ENCODE results near the gene MEGF11. TPM values are rescaled to one million over a fixed set of nuclear protein-coding genes. Genes with fewer than 3 reads are reported as not detected.

The MEGF11 gene
- total and polyA plus RNA-seq, 7 donors, result 0.04 to 0.05 TPM; not detected in 5

DNA sequence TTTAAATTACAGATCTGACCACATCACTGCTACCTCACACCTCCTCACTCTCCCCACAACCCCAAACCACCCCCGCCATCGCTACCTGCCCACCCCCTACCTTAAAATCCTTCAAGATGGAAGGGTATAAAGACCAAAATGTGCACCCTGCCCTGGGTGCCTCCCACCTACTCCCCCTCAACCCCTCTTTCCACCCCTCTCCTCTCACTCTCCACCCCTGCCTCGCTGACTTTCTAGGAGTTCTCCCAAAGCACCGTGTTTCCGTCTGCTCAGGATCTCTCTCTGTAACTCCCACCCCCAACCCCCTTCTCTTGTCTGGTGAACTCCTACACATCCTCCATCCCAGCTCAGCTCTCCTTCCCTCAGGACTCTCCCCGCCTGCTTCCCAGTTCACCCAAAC, 69.1 kb downstream of the MEGF11 start:
- ATAC-seq (no peak), DNase-seq (no peak)
- Histone ChIP-seq H3K27me3 (ENCODE audit: insufficient read depth in 3 of 3, low read length in 2 of 3) (peaks cover 0 to 44% (median 9%) of the 10 kb centered on the region in 3 donors), H3K4me3 (no peak overlapping the region), H3K9me3 (no peaks in the 10 kb centered on the region), H3K4me1 (no peaks in the 10 kb centered on the region), H3K36me3 (ENCODE audit: insufficient read depth in 1 of 2, low read depth in 1 of 2) (no peaks in the 10 kb centered on the region), H3K27ac (no peak overlapping the region)
- intact Hi-C loops (cut with DNase I), result loop anchor here in 1 of 2 donors (10.0 kb wide), 1 partner anchor 200 kb away; no protein-coding TSS in a partner anchor
- 58 to 61% (median 61%) methylated on average over 6 of the region's 6 CpGs for WGBS, 3 donors
- TF ChIP-seq, protein P1, sequence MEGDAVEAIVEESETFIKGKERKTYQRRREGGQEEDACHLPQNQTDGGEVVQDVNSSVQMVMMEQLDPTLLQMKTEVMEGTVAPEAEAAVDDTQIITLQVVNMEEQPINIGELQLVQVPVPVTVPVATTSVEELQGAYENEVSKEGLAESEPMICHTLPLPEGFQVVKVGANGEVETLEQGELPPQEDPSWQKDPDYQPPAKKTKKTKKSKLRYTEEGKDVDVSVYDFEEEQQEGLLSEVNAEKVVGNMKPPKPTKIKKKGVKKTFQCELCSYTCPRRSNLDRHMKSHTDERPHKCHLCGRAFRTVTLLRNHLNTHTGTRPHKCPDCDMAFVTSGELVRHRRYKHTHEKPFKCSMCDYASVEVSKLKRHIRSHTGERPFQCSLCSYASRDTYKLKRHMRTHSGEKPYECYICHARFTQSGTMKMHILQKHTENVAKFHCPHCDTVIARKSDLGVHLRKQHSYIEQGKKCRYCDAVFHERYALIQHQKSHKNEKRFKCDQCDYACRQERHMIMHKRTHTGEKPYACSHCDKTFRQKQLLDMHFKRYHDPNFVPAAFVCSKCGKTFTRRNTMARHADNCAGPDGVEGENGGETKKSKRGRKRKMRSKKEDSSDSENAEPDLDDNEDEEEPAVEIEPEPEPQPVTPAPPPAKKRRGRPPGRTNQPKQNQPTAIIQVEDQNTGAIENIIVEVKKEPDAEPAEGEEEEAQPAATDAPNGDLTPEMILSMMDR (IDR thresholded peaks at IDR 0.05), result no peak

DNA sequence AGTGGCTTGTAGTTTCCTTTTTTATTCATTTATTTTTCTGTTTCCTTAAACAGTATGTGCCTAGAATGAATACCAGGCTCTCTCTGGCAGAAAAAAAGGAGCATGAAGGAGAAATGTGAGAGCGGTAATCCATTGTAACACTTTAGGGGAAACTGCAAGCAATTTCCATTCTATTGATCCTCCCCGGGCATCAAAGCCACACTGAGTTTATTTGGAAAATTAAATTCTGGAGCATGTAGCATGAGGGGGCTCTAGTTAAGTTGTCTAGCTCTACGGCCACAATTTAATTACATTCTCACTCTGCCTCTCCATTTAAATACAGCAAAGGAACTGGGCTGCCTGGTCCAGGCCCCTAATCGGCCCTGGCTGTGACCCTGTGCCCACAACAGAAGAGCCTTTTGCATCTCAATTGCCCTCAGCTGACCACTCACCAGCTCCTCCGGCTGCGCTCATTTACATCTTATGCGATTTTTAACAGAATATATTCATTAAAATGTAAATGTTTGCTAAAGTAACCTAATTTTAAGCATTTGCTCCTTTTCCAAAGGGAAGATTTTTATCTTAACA, 72.9 kb downstream of the MEGF11 start:
- H3K27me3 ChIP-seq (ENCODE audit: insufficient read depth in 3 of 3, low read length in 2 of 3), result peaks cover 0 to 26% (median 5%) of the 10 kb centered on the region in 3 donors
- TF ChIP-seq, protein P1 (IDR thresholded peaks at IDR 0.05), result no peak
- intact Hi-C loops (cut with DNase I), result loop anchor here in 1 of 2 donors (10.0 kb wide), 1 partner anchor 196 kb away; no protein-coding TSS in a partner anchor

GRCh38 chr15:66178531-66178910, 75.0 kb downstream of the MEGF11 start:
- TF ChIP-seq, protein P1 (IDR thresholded peaks at IDR 0.05), result no peak

More for the DNA sequence above, 72.9 kb downstream of the MEGF11 start:
- 84 to 89% (median 88%) methylated on average over 7 of the region's 7 CpGs for WGBS, 3 donors
- Histone ChIP-seq H3K9me3 (no peaks in the 10 kb centered on the region), H3K27ac (no peak overlapping the region), H3K4me1 (no peaks in the 10 kb centered on the region), H3K4me3 (no peak overlapping the region), H3K36me3 (ENCODE audit: insufficient read depth in 1 of 2, low read depth in 1 of 2) (no peaks in the 10 kb centered on the region)
- no peak for ATAC-seq
- no peak for DNase-seq

GRCh38 chr15:66172324-66172980, 81.1 kb downstream of the MEGF11 start:
- H3K27me3 ChIP-seq (ENCODE audit: insufficient read depth in 3 of 3, low read length in 2 of 3), result peaks cover 0 to 12% (median 0%) of the 10 kb centered on the region in 3 donors
- H3K4me1 ChIP-seq, result no peaks in the 10 kb centered on the region
- intact Hi-C loops (cut with DNase I), result no loop called here
- DNase-seq (no peak), ATAC-seq (no peak)
- TF ChIP-seq, protein P1 (IDR thresholded peaks at IDR 0.05), result no peak
- no peaks in the 10 kb centered on the region for H3K9me3 ChIP-seq
- H3K4me3 ChIP-seq, result no peak overlapping the region
- H3K27ac ChIP-seq, result no peak overlapping the region
- no peaks in the 10 kb centered on the region for H3K36me3 ChIP-seq (ENCODE audit: insufficient read depth in 1 of 2, low read depth in 1 of 2)
- WGBS, 3 donors, result 63 to 66% (median 63%) methylated on average over 11 of the region's 11 CpGs

More at GRCh38 chr15:66178531-66178910, 75.0 kb downstream of the MEGF11 start:
- no peak for DNase-seq
- Histone ChIP-seq H3K36me3 (ENCODE audit: insufficient read depth in 1 of 2, low read depth in 1 of 2) (no peaks in the 10 kb centered on the region), H3K9me3 (no peaks in the 10 kb centered on the region), H3K27ac (no peak overlapping the region), H3K4me3 (no peak overlapping the region), H3K27me3 (ENCODE audit: insufficient read depth in 3 of 3, low read length in 2 of 3) (peaks cover 0 to 15% (median 0%) of the 10 kb centered on the region in 3 donors), H3K4me1 (no peaks in the 10 kb centered on the region)
- 27 to 39% (median 38%) methylated on average over 4 of the region's 4 CpGs for WGBS, 3 donors
- intact Hi-C loops (cut with DNase I), result no loop called here
- no peak for ATAC-seq
